ENCODE data around the gene ADCY10.
"Not testable (repeated sequence)": the region's sequence is repeated elsewhere in the genome, so short reads cannot be mapped to it uniquely, and the experiment has no call there.

The ADCY10 gene

DNA sequence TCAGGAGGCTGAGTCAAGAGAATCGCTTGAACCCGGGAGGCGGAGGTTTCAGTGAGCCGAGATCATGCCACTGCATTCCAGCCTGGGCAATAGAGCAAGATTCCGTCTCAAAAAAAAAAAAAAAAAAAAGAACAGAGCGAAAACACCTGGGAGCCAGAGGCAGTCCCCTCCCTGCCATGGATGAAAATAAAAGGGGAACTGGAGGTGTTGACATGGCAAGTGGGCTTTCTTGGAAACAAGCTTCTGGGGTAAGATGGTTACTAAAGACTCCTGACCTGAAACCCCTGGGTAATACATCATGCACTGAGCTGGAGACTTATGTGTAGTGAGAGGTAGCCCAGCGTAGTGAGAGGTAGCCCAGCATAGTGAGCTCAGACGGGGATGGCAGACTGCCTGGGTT lies 31.6 kb downstream of the ADCY10 start:
- DNase-seq, result no peak

DNA sequence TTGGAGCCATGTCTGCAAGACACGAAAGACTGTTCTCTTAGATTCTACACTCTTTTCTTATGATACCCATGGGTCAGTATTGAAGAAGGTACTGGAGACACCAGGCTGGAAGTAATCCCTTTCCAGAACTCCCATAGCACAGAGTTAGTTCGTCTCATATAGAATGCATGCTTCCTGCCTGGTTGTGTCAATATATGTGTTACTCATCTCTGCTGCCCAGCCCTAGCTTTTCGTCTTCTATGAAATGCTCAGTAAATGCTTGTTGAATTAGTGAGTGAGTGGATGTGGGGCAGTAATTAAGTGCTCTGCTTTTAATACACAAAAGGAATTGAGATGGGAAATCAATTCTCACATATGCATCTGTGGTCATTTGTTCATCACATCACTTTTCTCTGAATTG lies 32.1 kb downstream of the ADCY10 start:
- no peak for DNase-seq

DNA sequence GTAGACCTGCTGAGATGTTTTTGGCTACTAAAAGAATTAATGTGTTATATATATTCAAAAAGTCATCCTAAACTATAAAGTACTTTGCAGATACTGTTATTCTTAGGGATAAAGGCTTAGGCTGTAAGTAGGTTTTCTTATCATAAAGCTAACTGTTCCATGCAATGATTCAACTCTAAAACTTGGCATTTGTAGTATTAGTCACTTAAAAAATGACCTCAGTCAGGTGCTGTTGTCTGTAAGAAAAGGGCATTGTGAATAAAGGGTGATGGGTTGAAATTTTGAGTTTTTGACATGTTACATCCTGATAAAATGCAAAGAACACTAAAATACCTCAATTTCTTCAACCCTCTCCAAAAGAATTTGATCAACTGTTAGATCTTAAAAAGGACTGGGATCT lies 32.9 kb downstream of the ADCY10 start:
- no peak for DNase-seq

DNA sequence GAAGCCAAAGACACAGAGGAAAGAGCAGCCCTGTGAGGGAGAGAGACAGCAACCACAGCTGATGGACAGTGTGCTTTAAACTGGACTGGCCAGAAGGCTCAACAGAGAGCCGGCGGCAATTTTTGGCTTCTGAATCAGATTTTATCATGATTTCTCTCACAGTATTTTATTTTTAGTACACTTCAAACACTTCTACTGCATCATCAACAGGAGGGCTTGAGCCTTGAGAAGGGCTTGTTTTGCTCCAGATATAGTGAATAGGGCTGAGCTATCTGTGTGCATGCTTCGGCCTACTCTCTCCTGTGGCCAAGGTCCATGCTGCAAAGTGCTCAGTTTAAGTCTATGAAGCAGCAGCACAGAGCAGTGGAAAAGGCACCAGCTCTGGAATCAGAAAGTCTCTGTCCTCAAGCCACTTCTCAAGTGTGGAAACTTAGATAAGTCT lies 33.3 kb downstream of the ADCY10 start:
- DNase-seq, result no peak

DNA sequence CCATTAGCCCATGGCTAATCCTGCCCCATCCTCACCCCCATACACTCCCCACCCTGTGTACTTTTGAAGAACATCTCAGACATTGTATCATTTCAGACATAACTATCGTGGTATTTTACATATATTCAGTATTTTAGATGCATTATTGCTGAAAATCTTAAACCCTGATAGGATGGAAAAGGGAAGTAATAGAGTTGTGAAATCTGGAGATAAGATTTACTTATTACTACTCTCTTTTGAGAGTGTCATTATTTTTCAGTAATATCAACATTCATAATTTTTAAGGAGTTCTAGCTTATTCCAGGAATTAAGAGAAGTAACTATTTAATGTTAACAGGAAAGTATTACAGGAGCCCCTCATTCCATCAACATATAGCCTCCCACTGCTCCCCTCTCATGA lies 34.4 kb downstream of the ADCY10 start:
- DNase-seq, result no peak

DNA sequence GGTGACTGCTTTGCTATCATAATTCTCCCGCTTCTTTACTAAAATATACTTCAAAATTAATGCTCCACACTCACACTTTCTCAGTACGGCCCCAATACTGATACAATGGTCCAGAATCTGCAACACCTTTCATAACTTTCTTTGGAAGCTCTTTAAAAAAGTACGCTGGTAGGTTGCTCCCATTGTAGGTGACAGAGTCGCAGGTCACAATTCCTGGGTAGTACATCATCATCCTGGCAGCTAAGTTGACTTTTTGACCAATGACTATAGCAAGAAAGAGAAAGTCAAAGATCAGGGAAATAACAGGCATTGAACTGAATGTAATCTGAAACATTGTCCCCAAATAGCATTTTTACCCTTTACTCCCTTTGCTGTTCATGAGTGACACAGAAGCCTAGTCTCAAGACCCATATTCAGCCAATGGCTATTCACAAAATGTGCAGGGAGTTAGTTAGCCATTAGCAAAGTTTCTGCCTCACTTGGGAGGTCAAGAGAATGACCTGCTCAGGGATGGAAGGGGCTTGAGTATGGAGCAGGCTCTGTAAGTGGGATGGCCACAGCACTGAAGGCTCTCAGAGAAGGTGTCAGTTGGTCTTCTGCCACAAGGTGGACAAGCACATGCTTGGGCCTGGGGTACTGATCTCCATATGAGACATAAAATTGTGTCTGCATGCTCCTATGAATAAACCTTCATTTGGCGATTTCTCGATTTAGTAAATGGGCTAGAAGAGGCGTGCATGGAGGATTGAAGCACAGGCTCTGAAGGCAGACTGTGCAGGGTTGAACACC lies 35.4 kb downstream of the ADCY10 start:
- DNase-seq, result no peak

DNA sequence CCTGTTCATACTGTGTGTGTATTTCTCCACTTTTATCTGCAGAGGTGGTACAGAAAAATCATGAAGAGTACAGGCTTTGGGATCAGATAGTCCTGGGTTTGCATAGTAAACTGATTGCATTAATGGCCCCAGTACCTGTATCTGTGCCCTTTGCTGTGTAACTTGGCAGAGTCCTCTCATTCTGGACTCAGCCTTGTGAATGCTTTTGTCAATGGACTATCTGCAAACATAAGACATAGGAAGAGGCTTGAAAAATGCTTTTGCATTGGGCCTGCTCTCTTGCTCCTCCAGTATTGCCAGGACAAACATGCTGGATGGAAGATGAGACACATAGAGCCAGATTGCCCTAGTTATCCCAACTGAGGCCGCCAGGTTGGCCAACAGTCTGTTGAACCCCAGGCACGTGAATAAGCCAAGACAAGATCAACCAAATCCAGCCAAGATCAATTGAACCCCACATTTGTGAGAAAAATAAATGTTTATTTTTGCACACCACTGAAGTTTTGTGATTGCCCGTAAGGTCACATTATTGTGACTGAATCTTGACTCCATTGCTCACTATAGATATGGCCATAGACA lies 37.2 kb downstream of the ADCY10 start:
- no peak for DNase-seq

DNA sequence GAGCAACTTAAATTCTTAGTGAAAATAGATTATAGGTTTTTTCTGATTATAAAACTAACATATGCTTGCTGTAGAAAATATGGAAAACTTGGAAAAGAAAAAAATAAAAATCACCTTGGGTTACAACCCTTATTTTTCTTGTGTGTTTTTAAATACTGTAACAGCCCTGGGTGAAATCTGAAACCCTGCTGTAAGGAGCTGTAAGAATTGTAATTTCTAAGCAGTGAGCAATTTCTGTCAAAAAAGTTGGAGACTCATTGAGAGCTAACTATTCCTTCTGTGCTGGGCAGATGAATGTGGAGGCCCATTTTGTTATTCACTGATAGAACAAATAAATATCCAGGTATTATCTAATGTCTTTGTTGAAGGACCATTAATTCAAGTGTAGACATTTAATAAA lies 42.6 kb downstream of the ADCY10 start:
- DNase-seq, result no peak

DNA sequence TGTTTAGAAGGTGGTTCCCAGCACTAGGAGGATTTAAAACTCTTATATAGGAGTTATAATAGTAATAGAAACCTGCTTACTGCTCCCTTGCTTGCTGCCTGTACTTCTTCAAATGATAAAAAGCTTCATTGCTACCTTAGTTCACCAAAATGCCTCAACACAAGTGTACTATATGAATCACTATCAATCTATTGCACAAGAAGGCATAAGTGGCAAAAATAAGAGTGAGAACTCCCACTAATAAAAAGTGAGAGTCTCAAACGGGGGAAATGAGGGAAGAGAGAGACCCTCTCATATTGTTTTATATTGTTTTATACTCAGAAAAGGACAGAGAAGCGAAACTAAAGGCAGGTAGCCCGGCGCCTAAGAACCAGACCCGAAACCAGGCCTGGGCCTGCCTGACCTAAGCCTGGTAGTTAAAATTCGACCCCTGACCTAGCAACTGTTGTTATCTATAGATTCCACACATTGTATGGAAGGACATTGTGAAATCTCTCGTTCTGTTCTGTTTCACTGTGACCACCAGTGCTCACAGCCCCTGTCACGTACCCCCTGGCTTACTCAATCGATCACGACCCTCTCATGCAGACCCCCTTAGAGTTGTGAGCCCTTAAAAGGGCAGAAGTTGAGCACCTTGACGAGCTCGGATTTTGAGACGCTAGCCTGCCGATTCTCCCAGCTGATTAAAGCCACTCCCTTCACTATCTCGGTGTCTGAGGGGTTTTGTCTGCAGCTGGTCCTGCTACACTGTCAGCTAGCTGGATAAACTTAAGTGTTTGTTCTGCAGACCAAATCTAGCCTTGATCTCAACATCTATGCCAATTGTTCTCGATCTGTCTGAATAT lies 44.6 kb downstream of the ADCY10 start:
- DNase-seq, result not testable (repeated sequence)

DNA sequence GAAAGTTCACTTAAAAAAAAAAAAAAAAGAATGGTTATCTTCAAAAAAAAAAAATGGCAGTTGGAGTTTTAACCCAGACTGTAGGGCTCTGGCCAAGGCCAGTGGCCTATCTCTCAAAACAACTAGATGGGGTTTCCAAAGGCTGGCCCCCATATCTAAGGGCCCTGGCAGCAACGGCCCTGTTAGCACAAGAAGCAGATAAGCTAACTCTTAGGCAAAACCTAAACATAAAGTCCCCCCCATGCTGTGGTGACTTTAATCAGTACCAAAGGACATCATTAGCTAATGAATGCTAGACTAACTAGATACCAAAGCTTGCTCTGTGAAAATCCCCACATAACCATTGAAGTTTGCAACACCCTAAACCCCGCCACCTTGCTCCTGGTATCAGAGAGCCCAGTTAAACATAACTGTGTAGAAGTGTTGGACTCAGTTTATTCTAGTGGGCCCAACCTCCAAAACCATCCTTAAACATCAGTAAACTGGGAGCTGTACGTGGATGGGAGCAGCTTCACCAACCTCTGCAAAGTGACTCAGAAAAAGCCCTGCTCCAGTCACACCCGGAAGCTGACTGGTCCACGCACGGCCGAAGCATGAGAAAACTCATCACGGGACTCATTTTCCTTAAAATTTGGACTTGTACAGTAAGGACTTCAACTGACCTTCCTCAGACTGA lies 47.1 kb downstream of the ADCY10 start:
- not testable (repeated sequence) for DNase-seq

DNA sequence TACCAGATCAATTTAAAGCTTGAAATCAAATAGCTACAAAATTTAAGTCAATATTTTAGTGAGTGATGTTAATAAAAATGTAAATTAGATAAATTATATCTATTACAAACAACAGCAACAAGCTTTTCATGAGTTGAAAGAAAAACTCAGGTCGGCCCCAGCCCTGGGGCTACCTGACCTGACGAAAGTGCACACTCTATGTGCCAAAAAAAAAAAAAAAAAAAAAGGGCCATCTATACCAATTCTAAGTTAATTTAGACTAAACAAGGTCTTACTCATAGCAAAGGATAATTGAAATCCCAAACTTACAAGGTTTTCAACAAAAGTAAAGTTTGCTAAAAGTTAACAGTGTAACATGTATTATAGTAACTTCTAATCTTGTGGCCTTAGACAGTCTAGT lies 47.6 kb downstream of the ADCY10 start:
- not testable (repeated sequence) for DNase-seq

DNA sequence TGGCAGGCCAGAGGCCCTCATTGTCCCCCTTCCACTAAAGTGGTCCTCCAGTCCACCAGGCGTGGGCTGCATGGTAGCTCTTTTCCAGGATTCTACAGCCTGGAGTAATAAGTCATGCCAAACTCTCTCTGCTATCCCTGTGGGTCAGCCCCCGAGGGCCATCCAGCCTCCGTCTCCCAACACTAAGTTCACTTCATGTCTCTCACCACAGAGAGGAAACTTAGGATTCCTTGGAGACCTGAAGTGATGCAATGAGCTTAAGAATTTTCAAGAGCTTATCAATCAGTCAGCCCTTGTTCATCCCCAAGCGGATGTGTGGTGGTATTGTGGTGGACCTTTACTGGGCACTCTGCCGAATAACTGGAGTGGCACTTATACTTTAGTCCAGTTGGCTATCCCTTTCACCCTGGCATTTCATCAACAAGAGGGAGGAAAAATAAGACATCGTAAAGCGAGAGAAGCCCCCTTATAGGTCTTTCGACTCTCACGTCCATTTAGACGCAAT lies 48.1 kb downstream of the ADCY10 start:
- not testable (repeated sequence) for DNase-seq

DNA sequence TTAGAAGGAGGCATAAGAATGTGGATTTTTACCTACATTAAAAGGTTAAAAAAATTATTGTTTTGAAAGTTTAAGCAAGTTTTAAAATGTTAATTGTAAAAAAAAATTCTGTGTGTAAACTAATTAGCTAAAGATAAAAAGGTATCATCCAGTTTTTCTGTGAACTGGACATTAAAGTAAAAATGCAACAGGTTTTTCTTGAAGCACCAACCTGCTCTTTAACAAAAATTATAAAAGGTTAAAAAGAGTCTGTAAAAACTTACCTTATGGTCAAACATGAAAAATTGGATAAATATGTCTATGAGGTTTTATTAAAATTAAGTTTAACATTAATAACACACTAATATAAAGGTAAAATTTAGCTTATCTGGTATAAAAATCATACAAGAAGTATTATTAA lies 48.7 kb downstream of the ADCY10 start:
- DNase-seq, result not testable (repeated sequence)

DNA sequence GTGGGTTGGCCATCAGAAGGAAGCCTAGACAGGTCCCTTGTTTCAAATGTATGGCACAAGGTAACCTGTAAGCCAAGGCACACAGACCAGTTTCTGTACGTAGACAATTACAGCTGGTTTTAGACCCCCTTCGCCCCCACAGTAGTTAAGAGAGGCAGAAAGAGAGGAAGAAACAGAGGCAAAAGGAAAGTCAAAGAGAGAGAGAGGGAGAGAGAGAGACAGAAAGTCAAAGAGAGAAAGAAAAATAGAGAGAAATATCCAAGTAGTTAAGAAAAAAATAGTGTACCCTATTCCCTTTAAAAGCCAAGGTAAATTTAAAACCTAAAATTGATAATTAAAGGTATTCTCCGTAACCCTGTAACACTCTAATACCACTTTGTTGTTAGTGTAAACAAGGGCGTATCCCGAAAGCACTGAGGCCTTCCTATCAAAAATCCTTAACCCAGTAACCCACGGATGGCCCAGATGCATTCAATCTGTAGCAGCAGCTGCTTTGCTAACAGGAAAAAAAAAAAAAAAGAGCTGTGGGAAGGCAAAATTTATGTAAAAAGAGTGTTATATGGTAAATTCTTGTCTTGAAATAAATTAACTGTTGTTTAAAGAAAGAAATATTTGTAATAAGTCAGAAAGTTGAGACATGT lies 49.4 kb downstream of the ADCY10 start:
- DNase-seq, result no peak

DNA sequence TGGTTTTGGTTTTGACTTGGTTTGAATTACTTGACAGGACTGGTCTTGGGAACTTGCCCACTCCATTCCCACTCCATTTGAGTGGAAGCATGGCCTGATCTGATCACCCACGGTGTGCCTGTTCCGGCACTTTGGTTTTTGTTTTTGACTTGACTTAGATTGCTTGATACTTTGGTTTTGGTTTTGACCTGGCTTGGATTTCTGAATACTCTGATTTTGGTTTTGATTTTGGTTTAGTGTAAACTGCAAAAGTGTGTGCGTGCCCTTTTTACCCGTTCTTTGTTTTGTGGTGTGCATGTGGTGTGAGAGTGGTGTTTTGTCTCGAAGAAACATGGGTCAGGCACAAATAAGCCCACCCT lies 50.0 kb downstream of the ADCY10 start:
- no peak for DNase-seq

DNA sequence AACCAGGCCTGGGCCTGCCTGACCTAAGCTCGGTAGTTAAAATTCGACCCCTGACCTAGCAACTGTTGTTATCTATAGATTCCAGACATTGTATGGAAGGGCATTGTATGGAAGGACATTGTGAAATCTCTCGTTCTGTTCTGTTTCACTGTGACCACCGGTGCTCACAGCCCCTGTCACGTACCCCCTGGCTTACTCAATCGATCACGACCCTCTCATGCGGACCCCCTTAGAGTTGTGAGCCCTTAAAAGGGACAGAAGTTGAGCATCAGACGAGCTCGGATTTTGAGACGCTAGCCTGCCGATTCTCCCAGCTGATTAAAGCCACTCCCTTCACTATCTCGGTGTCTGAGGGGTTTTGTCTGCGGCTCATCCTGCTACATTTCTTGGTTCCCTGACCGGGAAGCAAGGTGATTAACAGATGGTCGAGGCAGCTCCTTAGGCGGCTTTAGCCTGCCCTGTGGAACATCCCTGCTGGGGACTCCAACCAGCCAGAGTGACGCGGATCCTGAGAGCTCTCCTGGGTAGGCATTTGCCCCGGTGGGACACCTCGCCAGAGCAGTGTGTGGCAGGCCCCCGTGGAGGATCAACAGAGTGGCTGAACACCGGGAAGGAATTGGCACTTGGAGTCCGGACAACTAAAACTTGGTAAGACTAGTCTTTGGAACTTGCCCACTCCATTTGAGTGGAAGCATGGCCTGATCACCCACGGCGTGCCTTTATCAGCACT lies 50.6 kb downstream of the ADCY10 start:
- not testable (repeated sequence) for DNase-seq

DNA sequence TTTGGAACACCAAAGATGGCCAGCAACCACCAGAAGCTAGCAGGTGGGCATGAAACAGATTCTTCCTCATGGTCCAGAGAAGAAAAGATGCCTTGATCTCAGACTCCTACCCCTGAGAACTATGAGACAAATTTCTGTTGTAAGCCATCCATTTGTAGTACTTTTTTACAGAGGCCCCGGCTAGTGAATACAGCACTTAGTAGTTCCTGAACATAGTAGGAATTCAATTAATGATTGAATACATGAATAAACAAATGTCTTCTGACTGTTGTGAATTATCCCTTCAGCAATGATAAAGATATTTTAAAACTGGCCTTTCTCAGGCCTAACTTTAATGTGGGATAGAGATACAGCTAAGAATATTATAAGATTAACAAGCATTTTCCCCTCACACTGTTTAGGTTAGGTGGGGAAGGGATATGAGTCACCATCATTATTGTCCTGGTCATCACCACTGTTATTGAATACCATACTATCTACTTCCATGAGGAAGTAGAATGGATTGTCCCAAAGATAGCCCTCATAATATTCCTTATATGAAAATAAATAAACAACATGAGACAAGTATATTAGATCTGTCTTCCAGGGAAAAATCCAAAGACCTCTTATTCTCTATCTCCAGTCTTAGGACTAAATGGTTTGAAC lies 51.4 kb downstream of the ADCY10 start:
- DNase-seq, result no peak

DNA sequence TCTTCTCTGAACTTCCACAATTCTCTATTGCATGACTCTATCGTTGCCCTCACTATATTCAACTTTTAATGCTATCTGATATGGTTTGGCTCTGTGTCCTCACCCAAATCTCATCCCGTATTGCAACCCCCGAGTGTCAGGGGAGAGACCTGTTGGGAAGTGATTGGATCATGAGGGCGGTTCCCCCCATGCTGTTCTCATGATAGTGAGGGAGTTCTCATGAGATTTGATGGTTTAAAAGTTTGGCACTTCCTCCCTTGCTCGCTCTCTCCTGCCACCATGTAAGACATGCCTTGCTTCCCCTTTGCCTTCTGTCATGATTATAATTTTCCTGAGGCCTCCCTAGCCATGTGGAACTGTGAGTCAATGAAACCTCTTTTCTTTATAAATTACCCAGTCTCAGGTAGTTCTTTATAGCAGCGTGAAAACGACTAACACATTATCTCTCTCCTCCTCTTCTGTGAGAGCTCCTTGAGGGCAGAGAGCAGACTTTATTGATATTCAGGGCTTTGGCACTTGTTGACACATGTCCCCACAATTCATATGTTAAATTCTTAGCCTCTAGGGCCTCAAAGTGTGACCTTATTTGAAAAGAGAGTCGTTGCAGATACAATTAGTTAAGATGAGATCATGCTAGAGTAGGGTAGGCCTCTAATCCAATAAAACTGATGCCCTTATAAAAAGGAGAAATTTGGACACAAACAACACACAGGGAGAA lies 52.1 kb downstream of the ADCY10 start:
- DNase-seq, result no peak

DNA sequence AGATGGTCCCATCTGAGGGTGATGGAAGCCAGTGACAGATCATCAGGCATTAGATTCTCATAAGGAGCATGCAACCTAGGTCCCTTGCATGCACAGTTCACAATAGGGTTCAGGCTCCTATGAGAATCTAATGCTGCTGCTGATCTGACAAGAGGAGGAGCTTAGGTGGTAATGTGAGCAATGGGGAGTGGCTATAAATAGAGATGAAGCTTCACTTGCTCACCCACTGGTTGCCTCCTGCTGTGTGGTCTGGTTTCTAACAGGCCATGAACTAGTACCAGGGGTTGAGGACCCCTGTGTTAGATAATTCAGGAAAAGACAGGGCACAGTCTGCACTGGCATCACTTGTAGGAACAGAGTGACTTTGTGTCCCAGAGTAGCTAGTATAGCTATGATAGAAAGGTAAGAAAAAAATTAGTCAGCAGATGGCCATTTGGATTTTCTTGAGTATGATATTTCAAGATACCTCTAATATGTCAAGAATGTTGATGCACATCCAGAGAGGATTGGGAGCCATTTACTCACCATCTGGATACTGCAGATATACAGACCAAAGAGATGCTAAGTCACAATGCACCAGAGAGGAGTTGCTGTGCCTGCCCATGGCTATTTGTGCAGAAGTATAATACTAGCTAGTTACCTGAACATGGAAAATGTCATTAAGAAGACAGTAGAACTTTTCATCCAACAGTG lies 53.6 kb downstream of the ADCY10 start:
- no peak for DNase-seq
